Gastrocnemius medialis (tissue), 4 donors: ENCODE data around the gene NR3C2.

ENCODE experiments used
- POLR2A ChIP-seq, 2 donors: fragments of 450-650 bp; IDR thresholded peaks; one replicate each; pipeline ENCODE4 v1.6.1; 2017; ENCODE audit warnings: antibody characterized with exemption in 2 of 2, mild to moderate bottlenecking in 2 of 2, moderate library complexity in 2 of 2
- TF ChIP-seq, protein P1 (sequence below), 5 experiments: fragments of 450-650 bp in 3 of 5; fragments of 200-600 bp in 2 of 5; sonication (generic) in 2 of 5; IDR thresholded peaks in 4 of 5; conservative IDR thresholded peaks in 1 of 5; 1 replicate in 4 of 5; 2 replicates in 1 of 5; pipeline ENCODE4 v1.5.1; 2016 to 2019; ENCODE audit warnings: antibody characterized with exemption in 5 of 5, mild to moderate bottlenecking in 3 of 5, moderate library complexity in 3 of 5

DNA sequence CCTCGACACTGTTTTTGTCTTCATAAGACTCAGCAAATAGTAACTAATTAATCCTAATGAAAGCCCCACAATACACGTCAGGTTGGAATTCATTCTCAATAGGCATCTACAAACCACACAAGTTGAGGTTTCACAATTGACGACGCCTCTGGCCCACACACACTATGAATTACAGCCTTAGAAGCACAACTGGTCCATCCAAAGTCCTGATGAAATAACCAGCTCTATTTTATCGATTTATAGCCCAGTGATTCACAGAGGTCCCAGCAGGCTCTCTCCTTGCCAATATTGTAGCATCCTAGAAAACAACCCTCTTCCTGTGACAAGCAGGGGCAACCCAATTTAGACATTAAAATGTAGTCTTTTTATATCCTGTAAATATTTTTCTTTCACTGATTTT, 112.1 kb downstream of the NR3C2 start:
- TF ChIP-seq POLR2A (IDR thresholded peaks at IDR 0.05): no peak
- TF ChIP-seq, protein P1, sequence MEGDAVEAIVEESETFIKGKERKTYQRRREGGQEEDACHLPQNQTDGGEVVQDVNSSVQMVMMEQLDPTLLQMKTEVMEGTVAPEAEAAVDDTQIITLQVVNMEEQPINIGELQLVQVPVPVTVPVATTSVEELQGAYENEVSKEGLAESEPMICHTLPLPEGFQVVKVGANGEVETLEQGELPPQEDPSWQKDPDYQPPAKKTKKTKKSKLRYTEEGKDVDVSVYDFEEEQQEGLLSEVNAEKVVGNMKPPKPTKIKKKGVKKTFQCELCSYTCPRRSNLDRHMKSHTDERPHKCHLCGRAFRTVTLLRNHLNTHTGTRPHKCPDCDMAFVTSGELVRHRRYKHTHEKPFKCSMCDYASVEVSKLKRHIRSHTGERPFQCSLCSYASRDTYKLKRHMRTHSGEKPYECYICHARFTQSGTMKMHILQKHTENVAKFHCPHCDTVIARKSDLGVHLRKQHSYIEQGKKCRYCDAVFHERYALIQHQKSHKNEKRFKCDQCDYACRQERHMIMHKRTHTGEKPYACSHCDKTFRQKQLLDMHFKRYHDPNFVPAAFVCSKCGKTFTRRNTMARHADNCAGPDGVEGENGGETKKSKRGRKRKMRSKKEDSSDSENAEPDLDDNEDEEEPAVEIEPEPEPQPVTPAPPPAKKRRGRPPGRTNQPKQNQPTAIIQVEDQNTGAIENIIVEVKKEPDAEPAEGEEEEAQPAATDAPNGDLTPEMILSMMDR (IDR thresholded peaks at IDR 0.05 in 4 of 5, conservative IDR thresholded peaks at IDR 0.05 in 1 of 5): no peak
